ENCODE results near the gene KCNJ6. TPM values are rescaled to one million over a fixed set of nuclear protein-coding genes. Genes with fewer than 3 reads are reported as not detected.
"Not testable (repeated sequence)": the region's sequence is repeated elsewhere in the genome, so short reads cannot be mapped to it uniquely, and the experiment has no call there.

Gene KCNJ6
- polyA plus RNA-seq, 1 donor from 2014 or later = not detected

GRCh38 chr21:37593740-37594471 lies 322.4 kb downstream of the KCNJ6 start:
- no peaks in the 10 kb centered on the region for H3K4me1 Mint-ChIP-seq
- no peak overlapping the region for H3K4me3 Mint-ChIP-seq
- H3K27me3 Mint-ChIP-seq = peaks cover 2% of the 10 kb centered on the region
- H3K36me3 Mint-ChIP-seq = no peaks in the 10 kb centered on the region
- peaks cover 0 to 11% (median 1%) of the 10 kb centered on the region in 3 donors for H3K9me3 Mint-ChIP-seq
- no peak overlapping the region for H3K27ac Mint-ChIP-seq

DNA sequence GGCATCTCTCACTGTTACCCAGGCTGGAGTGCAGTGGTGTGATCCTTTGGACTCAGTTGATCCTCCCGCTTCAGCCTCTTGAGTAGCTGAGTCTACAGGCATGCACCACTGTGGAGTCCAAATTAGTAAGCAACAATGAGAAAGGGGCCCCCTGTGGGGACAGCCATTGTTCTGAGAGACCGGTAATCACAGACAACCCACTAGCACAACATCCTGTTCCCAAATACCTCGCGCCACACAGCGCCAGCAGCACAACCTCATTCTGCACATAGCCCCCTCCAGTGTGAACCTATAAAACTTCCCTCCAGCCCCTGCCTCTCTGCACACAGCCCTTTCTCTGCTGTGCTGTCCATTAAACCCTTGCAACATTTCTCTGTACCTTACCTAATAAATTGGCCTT lies 323.2 kb downstream of the KCNJ6 start:
- no peaks in the 10 kb centered on the region for H3K36me3 Mint-ChIP-seq
- H3K27me3 Mint-ChIP-seq = peaks cover 2% of the 10 kb centered on the region
- H3K4me1 Mint-ChIP-seq = no peaks in the 10 kb centered on the region
- H3K27ac Mint-ChIP-seq = no peak overlapping the region
- H3K4me3 Mint-ChIP-seq = no peak overlapping the region
- H3K9me3 Mint-ChIP-seq = peaks cover 0 to 7% (median 1%) of the 10 kb centered on the region in 3 donors

- no peak overlapping the region for H3K4me3 Mint-ChIP-seq
- H3K27ac Mint-ChIP-seq = no peak overlapping the region
- H3K9me3 Mint-ChIP-seq = peaks cover 0 to 5% (median 1%) of the 10 kb centered on the region in 3 donors
- H3K36me3 Mint-ChIP-seq = no peaks in the 10 kb centered on the region
- no peaks in the 10 kb centered on the region for H3K4me1 Mint-ChIP-seq
- peaks cover 2% of the 10 kb centered on the region for H3K27me3 Mint-ChIP-seq
These were observed 323.8 kb downstream of the KCNJ6 start for GRCh38 chr21:37592496-37592895.

GRCh38 chr21:37591994-37592393 lies 324.3 kb downstream of the KCNJ6 start:
- not testable (repeated sequence) for H3K4me1 Mint-ChIP-seq, H3K27me3 Mint-ChIP-seq, H3K27ac Mint-ChIP-seq, H3K9me3 Mint-ChIP-seq, H3K36me3 Mint-ChIP-seq, H3K4me3 Mint-ChIP-seq

- not testable (repeated sequence) for H3K27ac Mint-ChIP-seq, H3K36me3 Mint-ChIP-seq, H3K4me1 Mint-ChIP-seq, H3K27me3 Mint-ChIP-seq, H3K4me3 Mint-ChIP-seq, H3K9me3 Mint-ChIP-seq
These were observed 325.4 kb downstream of the KCNJ6 start for GRCh38 chr21:37590836-37591235.

- not testable (repeated sequence) for H3K27ac Mint-ChIP-seq, H3K27me3 Mint-ChIP-seq, H3K4me1 Mint-ChIP-seq, H3K4me3 Mint-ChIP-seq, H3K9me3 Mint-ChIP-seq, H3K36me3 Mint-ChIP-seq
These were observed 327.6 kb downstream of the KCNJ6 start for GRCh38 chr21:37588644-37589043.

- Mint-ChIP-seq H3K4me3 (no peak overlapping the region), H3K4me1 (no peaks in the 10 kb centered on the region), H3K36me3 (no peaks in the 10 kb centered on the region), H3K27ac (no peak overlapping the region), H3K27me3 (peaks cover 3% of the 10 kb centered on the region), H3K9me3 (no peaks in the 10 kb centered on the region)
These were observed 328.6 kb downstream of the KCNJ6 start for GRCh38 chr21:37587635-37588177.

DNA sequence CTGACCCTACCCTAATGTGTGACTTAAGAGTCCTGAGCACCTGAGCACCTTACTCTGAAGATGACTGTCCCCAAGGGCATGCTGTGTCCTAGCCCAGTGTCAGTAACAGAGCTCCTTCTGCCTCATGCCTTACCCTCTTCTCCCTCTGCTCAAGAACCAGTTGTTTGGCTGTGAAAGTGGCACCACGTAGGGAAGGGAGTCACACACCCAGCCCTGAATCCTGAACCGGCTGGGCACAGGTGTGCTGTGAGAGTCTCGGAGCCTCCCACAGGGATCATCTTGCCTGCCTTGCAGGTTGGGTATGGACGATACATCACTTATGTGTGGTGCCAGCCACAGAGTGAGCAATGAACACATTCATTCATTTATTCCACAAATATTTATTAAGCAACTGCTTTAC lies 329.1 kb downstream of the KCNJ6 start:
- no peaks in the 10 kb centered on the region for H3K4me1 Mint-ChIP-seq
- no peaks in the 10 kb centered on the region for H3K9me3 Mint-ChIP-seq
- no peaks in the 10 kb centered on the region for H3K36me3 Mint-ChIP-seq
- no peak overlapping the region for H3K27ac Mint-ChIP-seq
- H3K4me3 Mint-ChIP-seq = no peak overlapping the region
- H3K27me3 Mint-ChIP-seq = peaks cover 5% of the 10 kb centered on the region

GRCh38 chr21:37582590-37582989 lies 333.7 kb downstream of the KCNJ6 start:
- H3K36me3 Mint-ChIP-seq = peaks cover 3% of the 10 kb centered on the region
- no peak overlapping the region for H3K27ac Mint-ChIP-seq
- peaks cover 11% of the 10 kb centered on the region for H3K27me3 Mint-ChIP-seq
- H3K4me3 Mint-ChIP-seq = peak overlapping the region in 1 of 4 donors; percentile 80
- peaks cover 3 to 14% (median 8%) of the 10 kb centered on the region in 3 donors for H3K9me3 Mint-ChIP-seq
- H3K4me1 Mint-ChIP-seq = no peaks in the 10 kb centered on the region

- peaks cover 3 to 14% (median 8%) of the 10 kb centered on the region in 3 donors for H3K9me3 Mint-ChIP-seq
- no peak overlapping the region for H3K27ac Mint-ChIP-seq
- peaks cover 3% of the 10 kb centered on the region for H3K36me3 Mint-ChIP-seq
- H3K4me1 Mint-ChIP-seq = no peaks in the 10 kb centered on the region
- peaks cover 11% of the 10 kb centered on the region for H3K27me3 Mint-ChIP-seq
- H3K4me3 Mint-ChIP-seq = peak overlapping the region in 1 of 4 donors; percentile 38
These were observed 335.6 kb downstream of the KCNJ6 start for GRCh38 chr21:37580666-37581065.

DNA sequence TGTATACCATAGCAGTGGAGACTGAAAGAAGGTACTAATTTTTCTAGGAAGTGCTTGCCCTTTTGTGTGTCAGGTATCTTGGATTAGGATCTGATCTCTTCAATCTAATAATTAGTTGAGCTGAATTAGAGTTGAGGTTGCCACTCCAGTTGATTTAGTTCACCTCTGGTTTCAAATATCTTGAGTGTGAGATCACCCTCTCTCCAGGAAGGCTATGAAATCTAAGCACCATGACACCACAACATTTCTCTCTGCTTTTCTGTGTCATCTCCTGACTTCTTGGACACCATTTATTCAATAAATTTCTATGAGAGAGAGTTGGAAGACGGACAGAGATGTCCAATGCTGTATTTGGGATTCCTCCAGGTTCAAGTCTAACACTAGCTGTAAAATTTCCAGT lies 336.9 kb downstream of the KCNJ6 start:
- H3K4me3 Mint-ChIP-seq = no peak overlapping the region
- peaks cover 3 to 14% (median 8%) of the 10 kb centered on the region in 3 donors for H3K9me3 Mint-ChIP-seq
- H3K27ac Mint-ChIP-seq = no peak overlapping the region
- peaks cover 17% of the 10 kb centered on the region for H3K27me3 Mint-ChIP-seq
- H3K4me1 Mint-ChIP-seq = no peaks in the 10 kb centered on the region
- H3K36me3 Mint-ChIP-seq = peaks cover 3% of the 10 kb centered on the region

DNA sequence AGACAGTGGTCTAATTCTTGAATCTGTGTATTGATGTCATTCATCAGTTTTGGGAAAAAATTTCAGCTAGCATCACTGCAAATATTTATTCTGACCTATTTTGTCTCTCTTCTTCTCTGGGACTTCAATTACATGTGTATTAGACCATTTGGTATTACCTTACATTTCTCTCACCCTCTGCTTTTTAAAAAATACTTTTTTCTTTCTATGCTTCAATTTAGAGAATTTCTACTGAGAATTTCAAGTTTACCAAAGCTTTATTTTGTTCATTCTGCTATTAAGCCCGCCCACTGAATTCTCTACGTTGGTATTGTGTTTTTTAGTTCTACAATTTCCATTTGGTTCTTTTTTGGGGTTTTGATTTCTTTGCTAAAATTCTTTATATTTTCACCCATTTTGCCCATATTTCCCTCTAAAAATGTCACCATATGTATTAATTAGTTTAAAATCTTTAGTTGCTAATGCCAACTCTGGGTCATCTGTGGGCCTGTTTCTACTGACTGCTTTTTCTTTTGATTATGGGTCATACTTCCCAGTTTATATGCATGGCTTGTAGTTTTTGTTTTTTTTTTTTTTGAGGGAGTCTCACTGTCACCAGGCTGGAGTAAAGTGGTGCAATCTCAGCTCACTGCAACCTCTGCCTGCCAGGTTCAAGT lies 337.7 kb downstream of the KCNJ6 start:
- Mint-ChIP-seq H3K4me3 (no peak overlapping the region), H3K9me3 (peaks cover 3 to 14% (median 8%) of the 10 kb centered on the region in 3 donors), H3K27ac (no peak overlapping the region), H3K36me3 (peaks cover 3% of the 10 kb centered on the region), H3K4me1 (no peaks in the 10 kb centered on the region), H3K27me3 (peaks cover 16% of the 10 kb centered on the region)

DNA sequence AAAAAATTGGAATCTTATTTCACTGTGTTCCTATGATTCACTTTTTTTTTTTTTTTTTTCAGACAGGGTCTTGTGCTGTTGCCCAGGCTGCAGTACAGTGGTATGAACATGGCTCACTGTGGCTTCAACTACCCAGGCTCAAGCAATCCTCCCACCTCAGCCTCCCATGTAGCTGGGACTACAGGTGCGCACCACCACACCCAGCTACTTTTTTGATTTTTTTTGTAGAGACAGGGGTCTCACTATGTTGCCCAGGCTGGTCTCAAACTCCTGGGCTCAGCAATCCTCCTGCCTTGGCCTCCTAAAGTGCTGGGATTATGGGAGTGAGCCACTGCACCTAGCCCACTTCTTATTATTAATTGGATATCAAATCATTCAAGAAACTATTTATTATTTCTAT lies 339.3 kb downstream of the KCNJ6 start:
- Mint-ChIP-seq H3K27me3 (peaks cover 16% of the 10 kb centered on the region), H3K9me3 (peaks cover 3 to 14% (median 8%) of the 10 kb centered on the region in 3 donors)
- H3K27ac Mint-ChIP-seq, H3K4me1 Mint-ChIP-seq, H3K36me3 Mint-ChIP-seq, H3K4me3 Mint-ChIP-seq: not testable (repeated sequence)

GRCh38 chr21:37575580-37575979 lies 340.7 kb downstream of the KCNJ6 start:
- Mint-ChIP-seq H3K4me3 (no peak overlapping the region), H3K27ac (no peak overlapping the region), H3K27me3 (peaks cover 17% of the 10 kb centered on the region), H3K36me3 (peaks cover 3% of the 10 kb centered on the region), H3K4me1 (no peaks in the 10 kb centered on the region), H3K9me3 (peaks cover 3 to 14% (median 8%) of the 10 kb centered on the region in 3 donors)

- Mint-ChIP-seq H3K4me3 (no peak overlapping the region), H3K27ac (peak overlapping the region in 1 of 3 donors; percentile 78), H3K36me3 (peaks cover 3% of the 10 kb centered on the region), H3K9me3 (peaks cover 3 to 10% (median 10%) of the 10 kb centered on the region in 3 donors), H3K4me1 (no peaks in the 10 kb centered on the region), H3K27me3 (peaks cover 13% of the 10 kb centered on the region)
These were observed 341.5 kb downstream of the KCNJ6 start for GRCh38 chr21:37574751-37575150.

GRCh38 chr21:37574316-37574715 lies 341.9 kb downstream of the KCNJ6 start:
- no peak overlapping the region for H3K27ac Mint-ChIP-seq
- H3K27me3 Mint-ChIP-seq = peaks cover 13% of the 10 kb centered on the region
- peaks cover 3% of the 10 kb centered on the region for H3K36me3 Mint-ChIP-seq
- H3K4me1 Mint-ChIP-seq = no peaks in the 10 kb centered on the region
- no peak overlapping the region for H3K4me3 Mint-ChIP-seq
- peaks cover under 1 to 9% (median 7%) of the 10 kb centered on the region in 3 donors for H3K9me3 Mint-ChIP-seq

Data from IgD-negative memory B cell (primary cell).